ENCODE data around the gene PSMB1. TPM values are rescaled to one million over a fixed set of nuclear protein-coding genes. Genes with fewer than 3 reads are reported as not detected.

PSMB1 gene
- total RNA-seq, 1 experiment from 2014 or later, result 282 TPM

DNA sequence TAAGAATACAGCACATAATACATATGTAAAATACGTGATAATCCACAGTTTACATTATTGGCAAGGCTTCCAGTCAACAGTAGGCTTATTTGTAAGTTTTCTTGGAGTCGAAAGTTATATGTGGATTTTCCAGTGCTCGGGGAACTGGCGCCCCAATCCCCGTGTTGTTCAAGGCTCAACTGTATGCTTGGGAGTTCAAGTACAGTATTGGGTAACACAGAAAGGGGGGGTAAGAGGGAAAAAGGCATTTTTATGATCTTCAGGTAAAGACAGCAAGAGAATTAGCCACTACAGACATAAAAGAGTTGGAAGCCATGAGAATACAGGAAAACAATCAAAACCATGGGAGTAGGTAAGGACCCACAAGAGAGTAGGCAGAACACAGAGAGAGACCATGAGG, 16.4 kb downstream of the PSMB1 start:
- ATAC-seq (no peak), DNase-seq (ENCODE audit: low read depth, low spot score) (no peak)
- Histone ChIP-seq H3K27ac (ENCODE audit: low read depth, low read length) (no peak overlapping the region), H4K20me1 (ENCODE audit: insufficient read depth) (peaks cover 17% of the 10 kb centered on the region), H3K4me1 (ENCODE audit: control insufficient read depth in 1 of 2, insufficient read depth in 2 of 2, low read length in 2 of 2) (no peaks in the 10 kb centered on the region), H3K9me2 (ENCODE audit: insufficient read depth) (no peaks in the 10 kb centered on the region), H3K9ac (ENCODE audit: low read length) (no peak overlapping the region), H3K36me3 (ENCODE audit: control insufficient read depth in 1 of 2, insufficient read depth in 2 of 2, low read length in 2 of 2) (peaks cover 70 to 76% of the 10 kb centered on the region in 2 experiments), H3K27me3 (ENCODE audit: insufficient read depth, low read length) (no peaks in the 10 kb centered on the region), H3K4me3 (replicated peaks in 1 of 2; ENCODE audit: low read depth in 1 of 2, low read length in 2 of 2) (no peak overlapping the region), H3K4me2 (ENCODE audit: low read length) (no peak overlapping the region), H3K9me3 (ENCODE audit: control insufficient read depth in 1 of 2, insufficient read depth in 1 of 2, low read depth in 1 of 2, low read length in 2 of 2) (no peaks in the 10 kb centered on the region), H3K79me2 (ENCODE audit: insufficient read depth, low read length) (peaks cover 62% of the 10 kb centered on the region), H2AFZ (ENCODE audit: low read depth, low read length, poor library complexity, severe bottlenecking) (no peak overlapping the region)
- TF ChIP-seq, protein P1, sequence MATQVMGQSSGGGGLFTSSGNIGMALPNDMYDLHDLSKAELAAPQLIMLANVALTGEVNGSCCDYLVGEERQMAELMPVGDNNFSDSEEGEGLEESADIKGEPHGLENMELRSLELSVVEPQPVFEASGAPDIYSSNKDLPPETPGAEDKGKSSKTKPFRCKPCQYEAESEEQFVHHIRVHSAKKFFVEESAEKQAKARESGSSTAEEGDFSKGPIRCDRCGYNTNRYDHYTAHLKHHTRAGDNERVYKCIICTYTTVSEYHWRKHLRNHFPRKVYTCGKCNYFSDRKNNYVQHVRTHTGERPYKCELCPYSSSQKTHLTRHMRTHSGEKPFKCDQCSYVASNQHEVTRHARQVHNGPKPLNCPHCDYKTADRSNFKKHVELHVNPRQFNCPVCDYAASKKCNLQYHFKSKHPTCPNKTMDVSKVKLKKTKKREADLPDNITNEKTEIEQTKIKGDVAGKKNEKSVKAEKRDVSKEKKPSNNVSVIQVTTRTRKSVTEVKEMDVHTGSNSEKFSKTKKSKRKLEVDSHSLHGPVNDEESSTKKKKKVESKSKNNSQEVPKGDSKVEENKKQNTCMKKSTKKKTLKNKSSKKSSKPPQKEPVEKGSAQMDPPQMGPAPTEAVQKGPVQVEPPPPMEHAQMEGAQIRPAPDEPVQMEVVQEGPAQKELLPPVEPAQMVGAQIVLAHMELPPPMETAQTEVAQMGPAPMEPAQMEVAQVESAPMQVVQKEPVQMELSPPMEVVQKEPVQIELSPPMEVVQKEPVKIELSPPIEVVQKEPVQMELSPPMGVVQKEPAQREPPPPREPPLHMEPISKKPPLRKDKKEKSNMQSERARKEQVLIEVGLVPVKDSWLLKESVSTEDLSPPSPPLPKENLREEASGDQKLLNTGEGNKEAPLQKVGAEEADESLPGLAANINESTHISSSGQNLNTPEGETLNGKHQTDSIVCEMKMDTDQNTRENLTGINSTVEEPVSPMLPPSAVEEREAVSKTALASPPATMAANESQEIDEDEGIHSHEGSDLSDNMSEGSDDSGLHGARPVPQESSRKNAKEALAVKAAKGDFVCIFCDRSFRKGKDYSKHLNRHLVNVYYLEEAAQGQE (IDR thresholded peaks at IDR 0.05; ENCODE audit: low read depth), result no peak
- TF ChIP-seq EZH2 (IDR thresholded peaks at IDR 0.05), result no peak
- TF ChIP-seq, protein P2, sequence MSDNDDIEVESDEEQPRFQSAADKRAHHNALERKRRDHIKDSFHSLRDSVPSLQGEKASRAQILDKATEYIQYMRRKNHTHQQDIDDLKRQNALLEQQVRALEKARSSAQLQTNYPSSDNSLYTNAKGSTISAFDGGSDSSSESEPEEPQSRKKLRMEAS (IDR thresholded peaks at IDR 0.05), result no peak
- no peak for TF ChIP-seq JUND (IDR thresholded peaks at IDR 0.05)
- TF ChIP-seq POLR2AphosphoS5 (IDR thresholded peaks at IDR 0.05; ENCODE audit: low read depth, low read length), result no peak
- TF ChIP-seq SP1 (IDR thresholded peaks at IDR 0.05; ENCODE audit: low read depth), result no peak
- no peak for TF ChIP-seq TCF7L2 (IDR thresholded peaks at IDR 0.05; ENCODE audit: borderline replicate concordance, extremely low read depth, insufficient read depth, insufficient read length)
- no peak for TF ChIP-seq EZH2phosphoT487 (IDR thresholded peaks at IDR 0.05; ENCODE audit: borderline replicate concordance)
- TF ChIP-seq EGR1 (IDR thresholded peaks at IDR 0.05; ENCODE audit: low read depth), result no peak
- TF ChIP-seq SIN3A (IDR thresholded peaks at IDR 0.05; ENCODE audit: low read depth), result no peak
- TF ChIP-seq RAD21 (IDR thresholded peaks at IDR 0.05; ENCODE audit: low read depth), result no peak
- TF ChIP-seq POLR2A (IDR thresholded peaks at IDR 0.05; ENCODE audit: borderline replicate concordance, extremely low read depth, insufficient read depth, insufficient read length), result no peak
- TF ChIP-seq CBX3 (IDR thresholded peaks at IDR 0.05; ENCODE audit: low read depth), result no peak
- TF ChIP-seq YY1 (IDR thresholded peaks at IDR 0.05; ENCODE audit: extremely low read depth, insufficient replicate concordance, low read depth, low read length), result no peak
- no TSS peak for BruUV-seq (replicated peaks)
- ChIA-PET CTCF (no interaction called here), RAD21 (ENCODE audit: low non-redundant PET in 1 of 2, low total read pairs in 2 of 2, uncharacterized antibody in 2 of 2, unreplicated experiment in 2 of 2) (no interaction called here), POLR2A (no interaction called here)
- intact Hi-C loops (cut with micrococcal nuclease), result no loop called here

Data from HCT116 (cell line).